ENCODE results near the gene BACE1.

Gene BACE1

DNA sequence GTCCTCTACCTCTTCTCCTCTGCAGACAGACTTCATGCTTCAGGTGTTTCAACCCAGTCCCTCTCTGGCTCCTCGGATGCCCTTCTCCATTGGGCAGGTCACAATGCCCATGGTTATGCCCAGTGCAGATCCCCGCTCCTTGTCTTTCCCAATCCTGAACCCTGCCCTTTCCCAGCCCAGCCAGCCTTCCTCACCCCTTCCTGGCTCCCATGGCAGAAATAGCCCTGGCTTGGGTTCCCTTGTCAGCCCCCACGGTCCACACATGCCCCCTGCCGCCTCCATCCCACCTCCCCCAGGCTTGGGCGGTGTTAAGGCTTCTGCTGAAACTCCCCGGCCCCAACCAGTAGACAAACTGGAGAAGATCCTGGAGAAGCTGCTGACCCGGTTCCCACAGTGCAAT lies 34.2 kb downstream of the BACE1 start:
- no peaks in the 10 kb centered on the region for H3K9me3 ChIP-seq (ENCODE audit: control insufficient read depth, low read length)
- no peak overlapping the region for H3K4me3 ChIP-seq (ENCODE audit: low read depth, low read length)
- no peak overlapping the region for H3K4me2 ChIP-seq (ENCODE audit: low read length)
- H3K4me1 ChIP-seq: no peaks in the 10 kb centered on the region
- H3K9ac ChIP-seq: no peak overlapping the region
- no peaks in the 10 kb centered on the region for H3K27me3 ChIP-seq (ENCODE audit: control insufficient read depth, insufficient read depth, low read length)
- H3K36me3 ChIP-seq (ENCODE audit: control insufficient read depth, insufficient read depth, low read length): no peaks in the 10 kb centered on the region
- H3K27ac ChIP-seq: no peak overlapping the region
- no peaks in the 10 kb centered on the region for H3K79me2 ChIP-seq
- TF ChIP-seq, protein P1, sequence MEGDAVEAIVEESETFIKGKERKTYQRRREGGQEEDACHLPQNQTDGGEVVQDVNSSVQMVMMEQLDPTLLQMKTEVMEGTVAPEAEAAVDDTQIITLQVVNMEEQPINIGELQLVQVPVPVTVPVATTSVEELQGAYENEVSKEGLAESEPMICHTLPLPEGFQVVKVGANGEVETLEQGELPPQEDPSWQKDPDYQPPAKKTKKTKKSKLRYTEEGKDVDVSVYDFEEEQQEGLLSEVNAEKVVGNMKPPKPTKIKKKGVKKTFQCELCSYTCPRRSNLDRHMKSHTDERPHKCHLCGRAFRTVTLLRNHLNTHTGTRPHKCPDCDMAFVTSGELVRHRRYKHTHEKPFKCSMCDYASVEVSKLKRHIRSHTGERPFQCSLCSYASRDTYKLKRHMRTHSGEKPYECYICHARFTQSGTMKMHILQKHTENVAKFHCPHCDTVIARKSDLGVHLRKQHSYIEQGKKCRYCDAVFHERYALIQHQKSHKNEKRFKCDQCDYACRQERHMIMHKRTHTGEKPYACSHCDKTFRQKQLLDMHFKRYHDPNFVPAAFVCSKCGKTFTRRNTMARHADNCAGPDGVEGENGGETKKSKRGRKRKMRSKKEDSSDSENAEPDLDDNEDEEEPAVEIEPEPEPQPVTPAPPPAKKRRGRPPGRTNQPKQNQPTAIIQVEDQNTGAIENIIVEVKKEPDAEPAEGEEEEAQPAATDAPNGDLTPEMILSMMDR (IDR thresholded peaks at IDR 0.05): no peak
- H2AFZ ChIP-seq: no peak overlapping the region

- Histone ChIP-seq H3K27ac (no peak overlapping the region), H3K79me2 (no peaks in the 10 kb centered on the region), H3K9ac (no peak overlapping the region), H3K9me3 (ENCODE audit: control insufficient read depth, low read length) (no peaks in the 10 kb centered on the region), H3K27me3 (ENCODE audit: control insufficient read depth, insufficient read depth, low read length) (no peaks in the 10 kb centered on the region), H3K4me2 (ENCODE audit: low read length) (no peak overlapping the region), H3K4me1 (no peaks in the 10 kb centered on the region), H3K36me3 (ENCODE audit: control insufficient read depth, insufficient read depth, low read length) (no peaks in the 10 kb centered on the region), H2AFZ (no peak overlapping the region), H3K4me3 (ENCODE audit: low read depth, low read length) (no peak overlapping the region)
- TF ChIP-seq, protein P1 (IDR thresholded peaks at IDR 0.05): no peak
These were observed 34.9 kb downstream of the BACE1 start for GRCh38 chr11:117281159-117281558.

DNA sequence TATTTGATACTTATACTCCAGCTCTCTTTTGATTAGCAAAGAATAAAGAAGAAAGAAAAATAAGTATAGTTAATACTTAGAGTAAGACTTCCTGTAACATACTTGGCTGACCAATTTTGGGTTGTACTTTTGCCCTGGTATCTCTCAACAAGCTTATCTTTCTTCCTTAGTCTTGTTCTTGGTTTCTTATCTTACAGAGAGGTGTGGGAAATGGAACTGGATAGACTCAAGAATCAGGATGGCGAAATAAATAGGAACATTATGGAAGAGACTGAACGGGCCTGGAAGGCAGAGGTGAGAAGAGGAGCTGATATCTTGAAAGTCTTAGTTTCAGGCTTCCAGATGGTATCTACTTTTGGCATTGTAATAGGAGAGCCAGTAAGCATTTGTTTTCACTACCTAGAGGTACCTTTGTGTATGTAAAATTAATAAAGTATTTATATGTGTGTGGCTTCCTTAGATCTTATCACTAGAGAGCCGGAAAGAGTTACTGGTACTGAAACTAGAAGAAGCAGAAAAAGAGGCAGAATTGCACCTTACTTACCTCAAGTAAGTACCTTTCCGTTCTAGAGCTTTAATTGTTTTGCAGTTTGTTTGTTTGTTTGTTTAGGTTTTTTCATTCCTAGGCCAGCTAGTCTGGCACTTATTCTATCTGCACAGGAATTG lies 36.2 kb downstream of the BACE1 start:
- Histone ChIP-seq H3K4me1 (no peaks in the 10 kb centered on the region), H3K79me2 (no peaks in the 10 kb centered on the region), H3K4me2 (ENCODE audit: low read length) (no peak overlapping the region), H3K36me3 (ENCODE audit: control insufficient read depth, insufficient read depth, low read length) (no peaks in the 10 kb centered on the region), H3K27me3 (ENCODE audit: control insufficient read depth, insufficient read depth, low read length) (no peaks in the 10 kb centered on the region), H3K27ac (no peak overlapping the region), H3K9ac (no peak overlapping the region), H3K9me3 (ENCODE audit: control insufficient read depth, low read length) (no peaks in the 10 kb centered on the region), H2AFZ (no peak overlapping the region), H3K4me3 (ENCODE audit: low read depth, low read length) (no peak overlapping the region)
- TF ChIP-seq, protein P1 (IDR thresholded peaks at IDR 0.05): no peak

GRCh38 chr11:117278347-117278746 lies 37.7 kb downstream of the BACE1 start:
- Histone ChIP-seq H3K27me3 (ENCODE audit: control insufficient read depth, insufficient read depth, low read length) (no peaks in the 10 kb centered on the region), H2AFZ (no peak overlapping the region), H3K79me2 (no peaks in the 10 kb centered on the region), H3K9ac (no peak overlapping the region), H3K9me3 (ENCODE audit: control insufficient read depth, low read length) (no peaks in the 10 kb centered on the region), H3K4me1 (no peaks in the 10 kb centered on the region), H3K36me3 (ENCODE audit: control insufficient read depth, insufficient read depth, low read length) (no peaks in the 10 kb centered on the region), H3K4me3 (ENCODE audit: low read depth, low read length) (no peak overlapping the region), H3K4me2 (ENCODE audit: low read length) (no peak overlapping the region), H3K27ac (no peak overlapping the region)
- TF ChIP-seq, protein P1 (IDR thresholded peaks at IDR 0.05): no peak
